Gastroesophageal sphincter (tissue), 4 donors: ENCODE results near the gene ALK. TPM values are rescaled to one million over a fixed set of nuclear protein-coding genes. Genes with fewer than 3 reads are reported as not detected.

ENCODE experiments used
- ATAC-seq: fragments of 150-250 bp; one replicate; pipeline ENCODE4 v1.9.1; 2016; ENCODE audit warnings: mild to moderate bottlenecking, moderate library complexity
- H3K27ac ChIP-seq, 4 donors: fragments of 200-600 bp; sonication (generic) in 3 of 4; 1 replicate in 3 of 4; 2 replicates in 1 of 4; pipeline ENCODE4 v1.5.1; 2016 to 2019
- H3K27me3 ChIP-seq: fragments of 200-600 bp; sonication (generic); one replicate; pipeline ENCODE4 v1.5.1; 2019
- H3K36me3 ChIP-seq, 2 donors: fragments of 200-600 bp; sonication (generic); one replicate each; pipeline ENCODE4 v1.5.1; 2019; ENCODE audit warnings: control low read depth in 1 of 2
- H3K4me1 ChIP-seq, 3 donors: fragments of 200-600 bp; sonication (generic); 1 replicate in 2 of 3; 2 replicates in 1 of 3; pipeline ENCODE4 v1.5.1; 2016 to 2019; ENCODE audit warnings: control low read depth in 2 of 3
- H3K4me3 ChIP-seq, 2 donors: fragments of 200-600 bp; sonication (generic); one replicate each; pipeline ENCODE4 v1.5.1; 2019; ENCODE audit warnings: mild to moderate bottlenecking in 1 of 2, moderate library complexity in 1 of 2
- H3K9me3 ChIP-seq, 3 donors: fragments of 200-600 bp; sonication (generic); one replicate each; pipeline ENCODE4 v1.5.1; 2017 to 2019; ENCODE audit warnings: control low read depth in 2 of 3
- CTCF ChIP-seq, 4 experiments: fragments of 200-600 bp in 2 of 4; fragments of 450-650 bp in 2 of 4; sonication (generic) in 1 of 4; IDR thresholded peaks; one replicate each; pipeline ENCODE4 v1.5.1; 2017 to 2019; ENCODE audit warnings: antibody characterized with exemption in 4 of 4, mild to moderate bottlenecking in 2 of 4, moderate library complexity in 2 of 4
- EP300 ChIP-seq: sonication (generic); formaldehyde crosslinking; IDR thresholded peaks from one replicate; pipeline ENCODE4 v1.6.1; 2017; ENCODE audit warnings: antibody characterized with exemption, mild to moderate bottlenecking
- POLR2A ChIP-seq, 2 donors: fragments of 450-650 bp; IDR thresholded peaks; one replicate each; pipeline ENCODE4 v1.6.1; 2017; ENCODE audit warnings: antibody characterized with exemption in 2 of 2, mild to moderate bottlenecking in 2 of 2, moderate library complexity in 1 of 2
- POLR2AphosphoS5 ChIP-seq: sonication (generic); formaldehyde crosslinking; IDR thresholded peaks from one replicate; pipeline ENCODE4 v1.6.1; 2017; ENCODE audit warnings: antibody characterized with exemption
- WGBS, 2 donors: methylation state at CpG; one replicate each; pipeline ENCODE4 v1.1.5; 2018; ENCODE audit warnings: low coverage in 1 of 2; 5-methylcytosine and 5-hydroxymethylcytosine counted together
- total RNA-seq, 4 donors: library from RNA; depleted of rRNA; stranded (reverse); fragments of >200 nt; gene quantifications; one replicate each; pipeline ENCODE4 v1.1.0, GENCODE V29; 2016

The ALK gene
- total RNA-seq, 4 donors from 2014 or later: 0.94 to 1.6 (median 1.1) TPM

- TF ChIP-seq POLR2AphosphoS5 (no peak), CTCF (IDR thresholded peaks at IDR 0.05) (no peak), EP300 (no peak), POLR2A (IDR thresholded peaks at IDR 0.05) (no peak)
- no peak for ATAC-seq
Measured at GRCh38 chr2:29353403-29353991, 567.9 kb downstream of the ALK start.

GRCh38 chr2:29351916-29352591 is 569.3 kb downstream of the ALK start:
- Histone ChIP-seq H3K4me1 (no peaks in the 10 kb centered on the region), H3K36me3 (no peaks in the 10 kb centered on the region), H3K27me3 (peaks cover 11% of the 10 kb centered on the region), H3K4me3 (no peak overlapping the region), H3K9me3 (no peaks in the 10 kb centered on the region), H3K27ac (no peak overlapping the region)
- TF ChIP-seq EP300 (no peak), CTCF (IDR thresholded peaks at IDR 0.05) (no peak), POLR2A (IDR thresholded peaks at IDR 0.05) (no peak), POLR2AphosphoS5 (no peak)
- 76 to 89% methylated on average over 4 to 5 of the region's 9 CpGs for WGBS, 2 donors
- ATAC-seq: no peak

More at GRCh38 chr2:29353403-29353991, 567.9 kb downstream of the ALK start:
- WGBS, 2 donors: 83 to 92% methylated on average over 1 of the region's 1 CpG
- no peaks in the 10 kb centered on the region for H3K9me3 ChIP-seq
- H3K4me3 ChIP-seq: no peak overlapping the region
- no peaks in the 10 kb centered on the region for H3K36me3 ChIP-seq
- no peak overlapping the region for H3K27ac ChIP-seq
- H3K4me1 ChIP-seq: no peaks in the 10 kb centered on the region
- H3K27me3 ChIP-seq: peaks cover 11% of the 10 kb centered on the region

GRCh38 chr2:29351248-29351647 is 570.1 kb downstream of the ALK start:
- H3K27me3 ChIP-seq: peaks cover 11% of the 10 kb centered on the region
- no peak overlapping the region for H3K4me3 ChIP-seq
- 79 to 94% methylated on average over 5 of the region's 5 CpGs for WGBS, 2 donors
- H3K4me1 ChIP-seq: no peaks in the 10 kb centered on the region
- no peaks in the 10 kb centered on the region for H3K9me3 ChIP-seq
- TF ChIP-seq CTCF (IDR thresholded peaks at IDR 0.05) (no peak), POLR2A (IDR thresholded peaks at IDR 0.05) (no peak), EP300 (no peak)
- H3K27ac ChIP-seq: no peak overlapping the region
- H3K36me3 ChIP-seq: no peaks in the 10 kb centered on the region
- ATAC-seq: no peak

- 71 to 86% methylated on average over 1 to 3 of the region's 5 CpGs for WGBS, 2 donors
- H3K4me1 ChIP-seq: no peaks in the 10 kb centered on the region
- no peak overlapping the region for H3K4me3 ChIP-seq
- TF ChIP-seq EP300: no peak
- no peak for TF ChIP-seq CTCF (IDR thresholded peaks at IDR 0.05)
- no peak for TF ChIP-seq POLR2A (IDR thresholded peaks at IDR 0.05)
- TF ChIP-seq POLR2AphosphoS5: no peak
- no peaks in the 10 kb centered on the region for H3K9me3 ChIP-seq
- no peaks in the 10 kb centered on the region for H3K36me3 ChIP-seq
- ATAC-seq: no peak
- H3K27ac ChIP-seq: no peak overlapping the region
- H3K27me3 ChIP-seq: peaks cover 14% of the 10 kb centered on the region
Measured at GRCh38 chr2:29349316-29350030, 571.9 kb downstream of the ALK start.
